Measurements from ENCODE around the gene RALBP1. TPM values are rescaled to one million over a fixed set of nuclear protein-coding genes. Genes with fewer than 3 reads are reported as not detected.

Gene RALBP1
- total and polyA plus RNA-seq, 2 donors = 46.8 to 48.2 TPM

- 57% methylated on average over 4 of the region's 4 CpGs for WGBS
- Histone ChIP-seq H3K4me1 (ENCODE audit: insufficient read depth) (no peaks in the 10 kb centered on the region), H3K4me3 (ENCODE audit: low read depth, low read length) (no peak overlapping the region), H3K36me3 (ENCODE audit: insufficient read depth) (no peaks in the 10 kb centered on the region), H3K27ac (ENCODE audit: low read depth) (no peak overlapping the region)
- no peak for DNase-seq (ENCODE audit: extremely low spot score)
Observed at GRCh38 chr18:9506046-9506792, 30.9 kb downstream of the RALBP1 start.

- DNase-seq (ENCODE audit: extremely low spot score) = no peak
- 58% methylated on average over 2 of the region's 2 CpGs for WGBS
Observed at GRCh38 chr18:9507565-9508088, 32.3 kb downstream of the RALBP1 start.

GRCh38 chr18:9508446-9509025 is 33.2 kb downstream of the RALBP1 start:
- WGBS = 49% methylated on average over 2 of the region's 2 CpGs
- Histone ChIP-seq H3K36me3 (ENCODE audit: insufficient read depth) (no peaks in the 10 kb centered on the region), H3K27ac (ENCODE audit: low read depth) (no peak overlapping the region), H3K4me3 (ENCODE audit: low read depth, low read length) (no peak overlapping the region), H3K4me1 (ENCODE audit: insufficient read depth) (no peaks in the 10 kb centered on the region)
- no peak for DNase-seq (ENCODE audit: extremely low spot score)

More at GRCh38 chr18:9507565-9508088, 32.3 kb downstream of the RALBP1 start:
- H3K36me3 ChIP-seq (ENCODE audit: insufficient read depth) = no peaks in the 10 kb centered on the region
- H3K4me3 ChIP-seq (ENCODE audit: low read depth, low read length) = no peak overlapping the region
- H3K27ac ChIP-seq (ENCODE audit: low read depth) = no peak overlapping the region
- no peaks in the 10 kb centered on the region for H3K4me1 ChIP-seq (ENCODE audit: insufficient read depth)

GRCh38 chr18:9513971-9514512 is 38.7 kb downstream of the RALBP1 start:
- no peak for DNase-seq (ENCODE audit: extremely low spot score)
- no peaks in the 10 kb centered on the region for H3K4me1 ChIP-seq (ENCODE audit: insufficient read depth)
- 85% methylated on average over 6 of the region's 6 CpGs for WGBS
- H3K27ac ChIP-seq (ENCODE audit: low read depth) = no peak overlapping the region
- no peaks in the 10 kb centered on the region for H3K36me3 ChIP-seq (ENCODE audit: insufficient read depth)
- H3K4me3 ChIP-seq (ENCODE audit: low read depth, low read length) = no peak overlapping the region

GRCh38 chr18:9516437-9517064 is 41.2 kb downstream of the RALBP1 start:
- WGBS = 62% methylated on average over 4 of the region's 4 CpGs
- H3K27ac ChIP-seq (ENCODE audit: low read depth) = no peak overlapping the region
- H3K4me3 ChIP-seq (ENCODE audit: low read depth, low read length) = no peak overlapping the region
- DNase-seq (ENCODE audit: extremely low spot score) = no peak
- no peaks in the 10 kb centered on the region for H3K4me1 ChIP-seq (ENCODE audit: insufficient read depth)
- H3K36me3 ChIP-seq (ENCODE audit: insufficient read depth) = no peaks in the 10 kb centered on the region

- Histone ChIP-seq H3K4me1 (ENCODE audit: insufficient read depth) (no peaks in the 10 kb centered on the region), H3K4me3 (ENCODE audit: low read depth, low read length) (no peak overlapping the region), H3K36me3 (ENCODE audit: insufficient read depth) (no peaks in the 10 kb centered on the region), H3K27ac (ENCODE audit: low read depth) (no peak overlapping the region)
- no peak for DNase-seq (ENCODE audit: extremely low spot score)
- 83% methylated on average over 6 of the region's 6 CpGs for WGBS
Observed at GRCh38 chr18:9517869-9518268, 42.6 kb downstream of the RALBP1 start.

- Histone ChIP-seq H3K4me3 (ENCODE audit: low read depth, low read length) (no peak overlapping the region), H3K36me3 (ENCODE audit: insufficient read depth) (no peaks in the 10 kb centered on the region), H3K27ac (ENCODE audit: low read depth) (no peak overlapping the region), H3K4me1 (ENCODE audit: insufficient read depth) (no peaks in the 10 kb centered on the region)
- 68% methylated on average over 1 of the region's 1 CpG for WGBS
- DNase-seq (ENCODE audit: extremely low spot score) = no peak
Observed at GRCh38 chr18:9519399-9519798, 44.1 kb downstream of the RALBP1 start.

- H3K27ac ChIP-seq (ENCODE audit: low read depth) = no peak overlapping the region
- DNase-seq (ENCODE audit: extremely low spot score) = no peak
- 91% methylated on average over 3 of the region's 3 CpGs for WGBS
- H3K36me3 ChIP-seq (ENCODE audit: insufficient read depth) = peaks cover 3% of the 10 kb centered on the region
- H3K4me3 ChIP-seq (ENCODE audit: low read depth, low read length) = no peak overlapping the region
- H3K4me1 ChIP-seq (ENCODE audit: insufficient read depth) = no peaks in the 10 kb centered on the region
Observed at GRCh38 chr18:9520666-9521065, 45.4 kb downstream of the RALBP1 start.

GRCh38 chr18:9521770-9522169 is 46.5 kb downstream of the RALBP1 start:
- Histone ChIP-seq H3K27ac (ENCODE audit: low read depth) (no peak overlapping the region), H3K36me3 (ENCODE audit: insufficient read depth) (peaks cover 3% of the 10 kb centered on the region), H3K4me3 (ENCODE audit: low read depth, low read length) (no peak overlapping the region), H3K4me1 (ENCODE audit: insufficient read depth) (no peaks in the 10 kb centered on the region)
- DNase-seq (ENCODE audit: extremely low spot score) = no peak
- WGBS = 93% methylated on average over 7 of the region's 7 CpGs

- Histone ChIP-seq H3K4me1 (ENCODE audit: insufficient read depth) (no peaks in the 10 kb centered on the region), H3K36me3 (ENCODE audit: insufficient read depth) (peaks cover 3% of the 10 kb centered on the region), H3K27ac (ENCODE audit: low read depth) (no peak overlapping the region), H3K4me3 (ENCODE audit: low read depth, low read length) (no peak overlapping the region)
- 79% methylated on average over 6 of the region's 6 CpGs for WGBS
- DNase-seq (ENCODE audit: extremely low spot score) = no peak
Observed at GRCh38 chr18:9522952-9523351, 47.6 kb downstream of the RALBP1 start.

GRCh38 chr18:9526458-9526857 is 51.1 kb downstream of the RALBP1 start:
- Histone ChIP-seq H3K36me3 (ENCODE audit: insufficient read depth) (peaks cover 3% of the 10 kb centered on the region), H3K4me3 (ENCODE audit: low read depth, low read length) (no peak overlapping the region), H3K27ac (ENCODE audit: low read depth) (no peak overlapping the region), H3K4me1 (ENCODE audit: insufficient read depth) (no peaks in the 10 kb centered on the region)
- DNase-seq (ENCODE audit: extremely low spot score) = no peak

GRCh38 chr18:9530226-9531009 is 55.1 kb downstream of the RALBP1 start:
- Histone ChIP-seq H3K4me1 (ENCODE audit: insufficient read depth) (no peaks in the 10 kb centered on the region), H3K27ac (ENCODE audit: low read depth) (no peak overlapping the region), H3K4me3 (ENCODE audit: low read depth, low read length) (no peak overlapping the region), H3K36me3 (ENCODE audit: insufficient read depth) (peaks cover 1% of the 10 kb centered on the region)
- 96% methylated on average over 6 of the region's 6 CpGs for WGBS
- DNase-seq (ENCODE audit: extremely low spot score) = no peak

GRCh38 chr18:9531791-9532410 is 56.6 kb downstream of the RALBP1 start:
- H3K36me3 ChIP-seq (ENCODE audit: insufficient read depth) = peaks cover 6% of the 10 kb centered on the region
- WGBS = 95% methylated on average over 7 of the region's 7 CpGs
- no peak overlapping the region for H3K4me3 ChIP-seq (ENCODE audit: low read depth, low read length)
- H3K4me1 ChIP-seq (ENCODE audit: insufficient read depth) = no peaks in the 10 kb centered on the region
- no peak for DNase-seq (ENCODE audit: extremely low spot score)
- H3K27ac ChIP-seq (ENCODE audit: low read depth) = no peak overlapping the region

All from urinary bladder (tissue), 4 donors.